ENCODE measurements around the gene CEBPA. TPM values are rescaled to one million over a fixed set of nuclear protein-coding genes. Genes with fewer than 3 reads are reported as not detected.

CEBPA gene
- 0.35 and 0.99 TPM in 2 replicates for total RNA-seq

- no peak for DNase-seq (ENCODE audit: low read depth)
Observed at GRCh38 chr19:33302175-33302973, at the start of gene CEBPA. TSS of gene CEBPA (minus strand) at chr19:33302534. CDS start at chr19:33302414, 120 bp downstream.

- DNase-seq (ENCODE audit: low read depth), result no peak
Observed at GRCh38 chr19:33350538-33351309, 48.4 kb upstream of the CEBPA start.

- DNase-seq (ENCODE audit: low read depth), result no peak
Observed at GRCh38 chr19:33349319-33350289, 47.3 kb upstream of the CEBPA start.

- no peak for DNase-seq (ENCODE audit: low read depth)
Observed at GRCh38 chr19:33348301-33349010, 46.1 kb upstream of the CEBPA start.

- DNase-seq (ENCODE audit: low read depth), result no peak
Observed at GRCh38 chr19:33347300-33347699, 45.0 kb upstream of the CEBPA start.

- DNase-seq (ENCODE audit: low read depth), result no peak
Observed at GRCh38 chr19:33346665-33347064, 44.3 kb upstream of the CEBPA start.

GRCh38 chr19:33345163-33345562 is 42.8 kb upstream of the CEBPA start:
- no peak for DNase-seq (ENCODE audit: low read depth)

GRCh38 chr19:33344573-33344925 is 42.2 kb upstream of the CEBPA start:
- DNase-seq (ENCODE audit: low read depth), result no peak

- no peak for DNase-seq (ENCODE audit: low read depth)
Observed at GRCh38 chr19:33343859-33344572, 41.7 kb upstream of the CEBPA start.

GRCh38 chr19:33343301-33343700 is 41.0 kb upstream of the CEBPA start:
- DNase-seq (ENCODE audit: low read depth), result no peak

- no peak for DNase-seq (ENCODE audit: low read depth)
Observed at GRCh38 chr19:33340991-33341390, 38.7 kb upstream of the CEBPA start.

- no peak for DNase-seq (ENCODE audit: low read depth)
Observed at GRCh38 chr19:33339016-33339984, 37.0 kb upstream of the CEBPA start.

GRCh38 chr19:33335446-33335845 is 33.1 kb upstream of the CEBPA start:
- DNase-seq (ENCODE audit: low read depth), result no peak

GRCh38 chr19:33334271-33334670 is 31.9 kb upstream of the CEBPA start:
- DNase-seq (ENCODE audit: low read depth), result no peak

GRCh38 chr19:33333642-33334041 is 31.3 kb upstream of the CEBPA start:
- no peak for DNase-seq (ENCODE audit: low read depth)

- no peak for DNase-seq (ENCODE audit: low read depth)
Observed at GRCh38 chr19:33333151-33333550, 30.8 kb upstream of the CEBPA start.

- no peak for DNase-seq (ENCODE audit: low read depth)
Observed at GRCh38 chr19:33332248-33332647, 29.9 kb upstream of the CEBPA start.

GRCh38 chr19:33329736-33330135 is 27.4 kb upstream of the CEBPA start:
- DNase-seq (ENCODE audit: low read depth), result no peak

- DNase-seq (ENCODE audit: low read depth), result no peak
Observed at GRCh38 chr19:33329060-33329459, 26.7 kb upstream of the CEBPA start.
